HepG2 (cell line): ENCODE measurements around the gene BEAN1. TPM values are rescaled to one million over a fixed set of nuclear protein-coding genes. Genes with fewer than 3 reads are reported as not detected.
A peak's percentile ranks its signal among the peaks of the same experiment; 100 is the strongest.

Experiments
- ATAC-seq: fragments of 200-7000 bp; cut with Tn5 transposase; 3 replicates; pipeline ENCODE4 v1.9.1; 2020; ENCODE audit warnings: mild to moderate bottlenecking, moderate library complexity
- BruUV-seq: library from RNA; stranded (reverse); fragments of 400-500 nt; replicated peaks from 2 replicates; lab custom pipeline; 2021; lab: Mats Ljungman, UMichigan
- CTCF ChIA-PET: fragments of 300-600 bp; formaldehyde crosslinking; extraction: SDS; loops from one replicate; lab custom pipeline; 2021; ENCODE audit warnings: low total read pairs, inconsistent platforms, low intra/inter-chr PET ratio; lab: Yijun Ruan, JAX
- POLR2A ChIA-PET: fragments of 350-600 bp; sonication (Branson Sonifier 250); formaldehyde crosslinking; loops from one replicate; lab custom pipeline; 2020; ENCODE audit warnings: antibody characterized with exemption, inconsistent platforms; lab: Yijun Ruan, JAX
- DNase-seq: peaks from one replicate; pipeline ENCODE4 v3.0.0-alpha.2; 2015; ENCODE audit warnings: low spot score
- FAIRE-seq: peaks from 3 replicates; lab custom pipeline; 2011; peaks lifted over from hg19 to GRCh38; lab: Jason Lieb, UNC
- H2AFZ ChIP-seq: one replicate; pipeline ENCODE4 v1.6.1; 2011; ENCODE audit warnings: low read length, inconsistent platforms
- H3K27ac ChIP-seq: fragments of 300-600 bp; 3 replicates; pipeline ENCODE4 v1.8.0; 2011; ENCODE audit warnings: mixed run types, mild to moderate bottlenecking, mixed read lengths, low read length, inconsistent platforms; ENCODE audit not compliant: insufficient read depth; ENCODE audit errors: extremely low read length
- H3K27me3 ChIP-seq, 2 experiments: fragments of 200-600 bp in 1 of 2; 2 replicates in 1 of 2; 3 replicates in 1 of 2; pipeline versions ENCODE4 v1.6.0 to v1.8.0; 2011; ENCODE audit warnings: low read length in 2 of 2, mild to moderate bottlenecking in 2 of 2, moderate library complexity in 2 of 2, inconsistent platforms in 1 of 2; ENCODE audit not compliant: insufficient read depth in 2 of 2, control insufficient read depth in 1 of 2
- H3K36me3 ChIP-seq, 2 experiments: fragments of 200-600 bp in 1 of 2; replicated peaks in 1 of 2; 2 replicates in 1 of 2; 3 replicates in 1 of 2; pipeline versions ENCODE4 v1.5.1 to v1.8.0; 2011; ENCODE audit warnings: low read length in 2 of 2, inconsistent platforms in 1 of 2; ENCODE audit not compliant: insufficient read depth in 2 of 2, control insufficient read depth in 1 of 2
- H3K4me1 ChIP-seq: 2 replicates; pipeline ENCODE4 v1.5.1; 2012; ENCODE audit warnings: low read length, inconsistent platforms; ENCODE audit not compliant: insufficient read depth
- H3K4me2 ChIP-seq: 2 replicates; pipeline ENCODE4 v1.6.0; 2011; ENCODE audit warnings: low read depth, low read length, inconsistent platforms
- H3K4me3 ChIP-seq, 3 experiments: fragments of 200-600 bp in 1 of 3; sonication (generic), shearing (Covaris generic) in 1 of 3; replicated peaks in 1 of 3; 2 replicates each; pipeline ENCODE4 v1.5.1; 2011 to 2016; ENCODE audit warnings: low read length in 3 of 3, inconsistent platforms in 2 of 3, low read depth in 2 of 3, mild to moderate bottlenecking in 2 of 3, control low read depth in 1 of 3, mixed read lengths in 1 of 3; ENCODE audit not compliant: insufficient read depth in 1 of 3
- H3K79me2 ChIP-seq: one replicate; pipeline ENCODE4 v1.6.1; 2011; ENCODE audit warnings: low read length, inconsistent platforms; ENCODE audit not compliant: insufficient read depth
- H3K9ac ChIP-seq: 2 replicates; pipeline ENCODE4 v1.6.0; 2011; ENCODE audit warnings: mild to moderate bottlenecking, low read depth, low read length, inconsistent platforms; ENCODE audit not compliant: insufficient read depth
- H3K9me3 ChIP-seq: 2 replicates; pipeline ENCODE4 v1.5.1; 2012; ENCODE audit warnings: mild to moderate bottlenecking, low read length
- H4K20me1 ChIP-seq: 2 replicates; pipeline ENCODE4 v1.6.0; 2011; ENCODE audit warnings: inconsistent platforms, mild to moderate bottlenecking, low read length, moderate library complexity; ENCODE audit not compliant: insufficient read depth
- ASH2L ChIP-seq: fragments of 300-600, 200-600 bp; sonication (generic); IDR thresholded peaks from 2 replicates; pipeline ENCODE4 v1.7.0; 2017; ENCODE audit warnings: low read depth, mild to moderate bottlenecking, moderate library complexity, mixed read lengths, low read length; ENCODE audit not compliant: insufficient read length
- ATF7 ChIP-seq, 2 experiments: fragments of 450-650 bp in 1 of 2; sonication (generic) in 1 of 2; formaldehyde crosslinking in 1 of 2; IDR thresholded peaks; 2 replicates each; pipeline versions ENCODE4 v1.4.0 to v1.6.1; 2016 to 2020; ENCODE audit warnings: antibody characterized with exemption in 1 of 2, mild to moderate bottlenecking in 1 of 2, missing genetic modification reagents in 1 of 2
- CENPX ChIP-seq: sonication (generic); formaldehyde crosslinking; IDR thresholded peaks from 2 replicates; pipeline ENCODE4 v1.9.0; 2021; ENCODE audit warnings: mild to moderate bottlenecking, missing genetic modification reagents, moderate library complexity
- ISX ChIP-seq: sonication (generic); formaldehyde crosslinking; conservative IDR thresholded peaks from 2 replicates; pipeline ENCODE4 v1.5.0; 2020; ENCODE audit warnings: missing genetic modification reagents
- KMT2A ChIP-seq: sonication (generic); formaldehyde crosslinking; IDR thresholded peaks from 2 replicates; pipeline ENCODE4 v1.4.0; 2020; ENCODE audit warnings: missing genetic modification reagents
- MYNN ChIP-seq: sonication (generic); formaldehyde crosslinking; IDR thresholded peaks from 2 replicates; pipeline ENCODE4 v1.4.0; 2020; ENCODE audit warnings: mild to moderate bottlenecking, low read depth, missing genetic modification reagents
- NKX3-1 ChIP-seq: sonication (generic); formaldehyde crosslinking; IDR thresholded peaks from 2 replicates; pipeline ENCODE4 v1.5.0; 2020; ENCODE audit warnings: missing genetic modification reagents
- SMC3 ChIP-seq: IDR thresholded peaks from 2 replicates; pipeline ENCODE4 v1.6.1; 2011; ENCODE audit warnings: low read length, improper control_type of control experiment
- STAG1 ChIP-seq: sonication (generic); formaldehyde crosslinking; IDR thresholded peaks from 2 replicates; pipeline ENCODE4 v1.4.0; 2020; ENCODE audit warnings: missing genetic modification reagents
- ZBTB21 ChIP-seq: sonication (generic); formaldehyde crosslinking; IDR thresholded peaks from 2 replicates; pipeline ENCODE4 v1.4.0; 2020; ENCODE audit warnings: missing genetic modification reagents
- ZFP36L1 ChIP-seq: sonication (generic); formaldehyde crosslinking; IDR thresholded peaks from 2 replicates; pipeline ENCODE4 v1.8.0; 2022; ENCODE audit warnings: mild to moderate bottlenecking, missing genetic modification reagents, moderate library complexity
- ZNF333 ChIP-seq: sonication (generic); formaldehyde crosslinking; IDR thresholded peaks from 2 replicates; pipeline ENCODE4 v1.4.0; 2020; ENCODE audit warnings: mild to moderate bottlenecking, missing genetic modification reagents, borderline replicate concordance
- ZNF577 ChIP-seq: sonication (generic); formaldehyde crosslinking; IDR thresholded peaks from 2 replicates; pipeline ENCODE4 v1.4.0; 2020; ENCODE audit warnings: mild to moderate bottlenecking, low read depth, missing genetic modification reagents, borderline replicate concordance
- ZNF597 ChIP-seq: sonication (generic); formaldehyde crosslinking; IDR thresholded peaks from 2 replicates; pipeline ENCODE4 v1.5.0; 2020; ENCODE audit warnings: missing genetic modification reagents
- WGBS: methylation state at CpG from one replicate; pipeline ENCODE4 v1.1.6; 2017; ENCODE audit warnings: low lambda C conversion rate; 5-methylcytosine and 5-hydroxymethylcytosine counted together
- in situ Hi-C: cut with HindIII; loops from 2 replicates; pipeline ENCODE4 v1.10.0; 2017; ENCODE audit warnings: low pct_unique_long_range_greater_than_20kb; ENCODE audit not compliant: extremely low pct_ligation_motif_present
- intact Hi-C: fragments of 100-400 bp; cut with micrococcal nuclease; formaldehyde crosslinking; loops from one replicate; pipeline ENCODE4 v1.10.0; 2022; ENCODE audit not compliant: unreplicated experiment
- polyA plus RNA-seq, 8 experiments: library from polyadenylated mRNA; depleted of rRNA in 3 of 8; stranded (reverse) in 7 of 8; unstranded in 1 of 8; fragments of >200 nt; fragmentation: Illumina TruSeq in 4 of 8; extraction: Trizol in 4 of 8; gene quantifications; 2 replicates each; pipeline versions ENCODE4 v1.2.1 to v1.2.3, GENCODE V29; 2011 to 2016; ENCODE audit warnings: low read depth in 4 of 8, missing spikeins in 1 of 8, mixed read lengths in 1 of 8; ENCODE audit not compliant: insufficient read depth in 1 of 8
- total RNA-seq, 5 experiments: library from RNA; depleted of rRNA; stranded (reverse); fragments of >200 nt; fragmentation: Illumina TruSeq; extraction: Trizol; gene quantifications; 2 replicates each; pipeline ENCODE4 v1.2.3, GENCODE V29; 2016; ENCODE audit warnings: low read depth in 1 of 5
- TF ChIP-seq, protein P1 (sequence below), 2 experiments: sonication (generic) in 1 of 2; formaldehyde crosslinking in 1 of 2; IDR thresholded peaks; 2 replicates each; pipeline versions ENCODE4 v1.4.0 to v1.6.1; 2018 to 2020; ENCODE audit warnings: missing genetic modification reagents in 2 of 2, borderline replicate concordance in 1 of 2, low read depth in 1 of 2, mild to moderate bottlenecking in 1 of 2, missing biosample characterization in 1 of 2
- TF ChIP-seq, protein P2 (sequence below): sonication (generic); formaldehyde crosslinking; IDR thresholded peaks from 2 replicates; pipeline ENCODE4 v1.4.0; 2020; ENCODE audit warnings: low read depth, mild to moderate bottlenecking, missing genetic modification reagents

Gene BEAN1
- total and polyA plus RNA-seq, 2 of the 13 experiments (the other 11 are each of a cell fraction or from before 2014, with no cell fraction given), result 0.53 to 1.4 TPM

GRCh38 chr16:66444049-66444481, 17.0 kb downstream of the BEAN1 start (continued):
- TF ChIP-seq NKX3-1 (CRISPR knock-in tag) (no peak), MYNN (CRISPR knock-in tag) (no peak), ATF7 (IDR thresholded peaks at IDR 0.05) (no peak), ATF7 (CRISPR knock-in tag; IDR thresholded peaks at IDR 0.05) (no peak), ISX (CRISPR knock-in tag) (no peak), ZNF597 (no peak), STAG1 (CRISPR knock-in tag) (peak; percentile 82)
- TF ChIP-seq, protein P1, sequence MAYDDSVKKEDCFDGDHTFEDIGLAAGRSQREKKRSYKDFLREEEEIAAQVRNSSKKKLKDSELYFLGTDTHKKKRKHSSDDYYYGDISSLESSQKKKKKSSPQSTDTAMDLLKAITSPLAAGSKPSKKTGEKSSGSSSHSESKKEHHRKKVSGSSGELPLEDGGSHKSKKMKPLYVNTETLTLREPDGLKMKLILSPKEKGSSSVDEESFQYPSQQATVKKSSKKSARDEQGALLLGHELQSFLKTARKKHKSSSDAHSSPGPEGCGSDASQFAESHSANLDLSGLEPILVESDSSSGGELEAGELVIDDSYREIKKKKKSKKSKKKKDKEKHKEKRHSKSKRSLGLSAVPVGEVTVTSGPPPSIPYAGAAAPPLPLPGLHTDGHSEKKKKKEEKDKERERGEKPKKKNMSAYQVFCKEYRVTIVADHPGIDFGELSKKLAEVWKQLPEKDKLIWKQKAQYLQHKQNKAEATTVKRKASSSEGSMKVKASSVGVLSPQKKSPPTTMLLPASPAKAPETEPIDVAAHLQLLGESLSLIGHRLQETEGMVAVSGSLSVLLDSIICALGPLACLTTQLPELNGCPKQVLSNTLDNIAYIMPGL (CRISPR knock-in tag; IDR thresholded peaks at IDR 0.05; ENCODE audit: borderline replicate concordance in 1 of 2, low read depth in 1 of 2), result 0 out of 4 replicates have a peak, but pooled peaks of 1 of the 2 experiments have one; percentile 25

DNA sequence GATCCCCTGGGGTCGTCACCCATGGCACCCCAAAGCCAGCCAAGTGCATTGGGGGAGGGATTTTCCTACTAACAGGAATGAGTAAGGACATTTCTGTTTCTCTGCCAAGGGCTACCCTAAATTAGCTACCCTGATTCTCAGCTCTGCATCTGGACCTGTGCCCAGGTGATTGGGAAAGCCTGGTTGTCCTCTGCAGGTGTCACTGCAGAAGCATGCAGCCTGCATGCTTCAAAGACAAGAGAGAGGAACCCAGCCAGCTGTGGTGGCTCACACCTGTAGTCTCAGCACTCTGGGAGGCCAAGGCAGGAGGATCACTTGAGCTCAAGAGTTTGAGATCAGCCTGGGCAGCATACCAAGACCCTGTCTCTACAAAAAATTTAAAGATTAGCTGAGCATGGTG, 19.6 kb downstream of the BEAN1 start:
- Histone ChIP-seq H3K4me1 (peaks cover 10% of the 10 kb centered on the region), H4K20me1 (no peaks in the 10 kb centered on the region), H3K27ac (no peak overlapping the region), H3K9me3 (no peaks in the 10 kb centered on the region), H3K4me3 (no peak overlapping the region), H3K9ac (no peak overlapping the region), H3K79me2 (no peaks in the 10 kb centered on the region), H3K36me3 (no peaks in the 10 kb centered on the region), H2AFZ (no peak overlapping the region), H3K27me3 (peaks cover 0 to 3% of the 10 kb centered on the region in 2 experiments; a peak in 3 of 5 replicates), H3K4me2 (no peak overlapping the region)
- no peak for ATAC-seq
- CTCF ChIA-PET, result no interaction called here
- no peak for DNase-seq
- WGBS, result 0% methylated on average over 1 of the region's 1 CpG
- TF ChIP-seq ASH2L (no peak), ZNF333 (CRISPR knock-in tag) (no peak), SMC3 (no peak), CENPX (CRISPR knock-in tag) (no peak), ZFP36L1 (CRISPR knock-in tag) (no peak), ZBTB21 (CRISPR knock-in tag) (no peak), ZNF577 (CRISPR knock-in tag) (no peak), KMT2A (CRISPR knock-in tag) (no peak)
- TF ChIP-seq, protein P2, sequence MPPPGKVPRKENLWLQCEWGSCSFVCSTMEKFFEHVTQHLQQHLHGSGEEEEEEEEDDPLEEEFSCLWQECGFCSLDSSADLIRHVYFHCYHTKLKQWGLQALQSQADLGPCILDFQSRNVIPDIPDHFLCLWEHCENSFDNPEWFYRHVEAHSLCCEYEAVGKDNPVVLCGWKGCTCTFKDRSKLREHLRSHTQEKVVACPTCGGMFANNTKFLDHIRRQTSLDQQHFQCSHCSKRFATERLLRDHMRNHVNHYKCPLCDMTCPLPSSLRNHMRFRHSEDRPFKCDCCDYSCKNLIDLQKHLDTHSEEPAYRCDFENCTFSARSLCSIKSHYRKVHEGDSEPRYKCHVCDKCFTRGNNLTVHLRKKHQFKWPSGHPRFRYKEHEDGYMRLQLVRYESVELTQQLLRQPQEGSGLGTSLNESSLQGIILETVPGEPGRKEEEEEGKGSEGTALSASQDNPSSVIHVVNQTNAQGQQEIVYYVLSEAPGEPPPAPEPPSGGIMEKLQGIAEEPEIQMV (CRISPR knock-in tag), result no peak
- POLR2A ChIA-PET, result interaction anchor here (0.7 to 1.2 kb wide), 2 partner anchors 12 to 13 kb away, joined by 3 read pairs; no protein-coding TSS in a partner anchor
- BruUV-seq, result no TSS peak
- FAIRE-seq, result no peak
- in situ Hi-C loops (loop anchor here (5.0 kb wide), 1 partner anchor 39 kb away; no protein-coding TSS in a partner anchor), intact Hi-C loops (no loop called here)
